Cardiac septum (tissue), 1 donor: ENCODE data around the gene MPHOSPH6. TPM values are rescaled to one million over a fixed set of nuclear protein-coding genes. Genes with fewer than 3 reads are reported as not detected.
"Not testable (repeated sequence)": the region's sequence is repeated elsewhere in the genome, so short reads cannot be mapped to it uniquely, and the experiment has no call there.

Experiments used
- DNase-seq: peaks from one replicate; pipeline ENCODE4 v3.0.0-alpha.2; 2020; ENCODE audit warnings: low spot score
- intact Hi-C: fragments of 100-400 bp; cut with DNase I; formaldehyde crosslinking; loops from one replicate; pipeline ENCODE4 v1.14.0; 2022
- total RNA-seq: library from RNA; stranded (reverse); fragmentation: NEBNext Ultra II Directional; extraction: Animal tissue kit (Norgen Biotek cat#: 25700); gene quantifications from one replicate; pipeline ENCODE4 v1.2.1, GENCODE V29; 2021
- donor health status: DM: no; HTN: no; CAD: no.

Gene MPHOSPH6
- total RNA-seq, 1 donor from 2014 or later = 10.2 TPM

GRCh38 chr16:82135844-82136243 lies 34.2 kb downstream of the MPHOSPH6 start:
- intact Hi-C loops = no loop called here
- no peak for DNase-seq

DNA sequence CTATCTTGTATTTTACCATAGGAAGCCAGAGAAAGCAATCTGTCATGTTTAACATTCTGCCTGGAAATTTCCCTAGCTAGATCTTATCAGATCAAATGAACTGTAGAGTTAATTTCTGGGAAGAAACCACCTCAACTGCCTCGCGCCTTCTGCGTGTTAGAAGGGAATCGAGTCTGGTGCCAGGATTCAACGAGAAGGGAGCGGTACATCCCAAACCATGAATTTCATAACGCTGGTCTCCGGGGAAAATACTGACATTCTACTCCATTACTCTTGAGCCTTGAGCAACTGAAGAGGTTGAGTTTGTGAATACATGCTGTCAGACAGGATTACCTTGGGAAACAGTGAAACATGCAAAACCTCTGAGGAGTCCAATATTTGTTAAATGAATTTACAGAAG lies 35.2 kb downstream of the MPHOSPH6 start:
- intact Hi-C loops = no loop called here
- DNase-seq = no peak

- DNase-seq = no peak
- intact Hi-C loops = no loop called here
Observed at GRCh38 chr16:82133798-82134197, 36.2 kb downstream of the MPHOSPH6 start.

DNA sequence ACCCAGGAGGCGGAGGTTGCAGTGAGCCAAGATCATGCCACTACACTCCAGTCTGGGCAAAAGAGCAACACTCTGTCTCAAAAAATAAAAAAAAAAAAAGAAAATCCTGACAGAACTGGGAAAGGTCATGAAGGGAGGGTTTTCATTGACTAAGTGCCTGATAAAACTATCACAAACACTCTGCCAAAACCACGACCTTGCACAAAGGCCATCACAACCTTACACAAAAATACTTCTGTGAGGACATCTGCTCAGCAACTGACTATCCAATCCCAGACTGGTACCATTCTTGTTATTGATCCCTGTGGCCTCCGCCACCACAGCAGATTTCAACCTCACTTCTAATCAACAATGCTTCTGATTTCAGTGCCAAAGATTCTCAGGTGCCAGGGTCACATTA lies 40.1 kb downstream of the MPHOSPH6 start:
- intact Hi-C loops = no loop called here
- no peak for DNase-seq

DNA sequence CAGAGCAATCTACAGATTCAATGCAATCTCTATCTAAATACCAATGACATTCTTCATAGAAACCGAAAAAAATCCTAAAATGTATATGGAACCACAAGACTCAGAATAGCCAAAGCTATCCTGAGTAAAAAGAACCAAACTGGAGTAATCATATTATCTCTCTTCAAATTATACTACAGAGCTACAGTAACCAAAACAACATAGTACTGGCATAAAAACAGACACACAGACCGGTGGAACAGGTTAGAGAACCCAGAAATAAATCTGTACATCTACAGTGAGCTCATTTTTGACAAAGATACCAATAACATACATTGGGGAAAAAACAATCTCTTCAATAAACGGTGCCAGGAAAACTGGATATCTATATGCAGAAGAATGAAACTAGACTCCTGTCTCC lies 45.4 kb downstream of the MPHOSPH6 start:
- no peak for DNase-seq
- intact Hi-C loops = no loop called here

DNA sequence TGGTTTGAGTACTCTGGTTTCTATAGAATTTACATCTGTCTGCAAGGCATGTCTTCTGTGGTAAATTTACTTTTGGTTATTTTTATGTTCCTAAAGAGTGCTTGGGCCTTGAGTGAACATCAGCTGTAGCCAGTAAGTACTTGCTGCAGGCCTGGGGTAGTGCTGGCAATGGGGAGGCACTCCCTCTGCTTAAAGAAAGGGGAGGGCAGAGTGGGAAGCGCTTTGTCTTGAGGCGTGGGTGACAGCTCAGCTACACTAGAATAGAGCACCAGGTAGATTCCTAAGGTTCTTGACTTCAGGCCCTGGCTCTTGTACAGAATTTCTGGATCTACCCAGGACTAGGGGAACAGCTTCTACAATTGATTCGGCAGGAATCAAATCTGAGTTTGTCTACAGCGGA lies 50.6 kb downstream of the MPHOSPH6 start:
- no peak for DNase-seq
- intact Hi-C loops = no loop called here

- intact Hi-C loops = no loop called here
- no peak for DNase-seq
Observed at GRCh38 chr16:82118749-82119148, 51.3 kb downstream of the MPHOSPH6 start.

DNA sequence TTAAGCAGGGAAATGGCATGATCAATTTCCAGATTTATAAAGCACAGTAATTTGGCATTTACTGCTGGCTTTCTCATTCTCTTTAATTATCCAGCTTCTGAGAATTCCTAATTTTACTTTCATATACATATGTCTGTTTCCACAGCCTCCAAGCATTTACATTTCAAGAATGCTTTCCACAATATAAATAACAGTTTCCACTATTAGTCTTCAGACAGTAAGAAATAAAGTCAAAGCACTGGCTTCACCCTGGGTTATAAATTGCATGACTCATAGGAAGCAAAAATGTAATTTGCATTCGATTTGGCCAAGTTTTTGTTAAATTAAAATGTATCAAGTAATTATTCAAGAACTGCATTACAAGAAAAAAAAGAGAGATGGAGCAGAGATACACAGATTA lies 53.5 kb downstream of the MPHOSPH6 start:
- intact Hi-C loops = no loop called here
- no peak for DNase-seq

DNA sequence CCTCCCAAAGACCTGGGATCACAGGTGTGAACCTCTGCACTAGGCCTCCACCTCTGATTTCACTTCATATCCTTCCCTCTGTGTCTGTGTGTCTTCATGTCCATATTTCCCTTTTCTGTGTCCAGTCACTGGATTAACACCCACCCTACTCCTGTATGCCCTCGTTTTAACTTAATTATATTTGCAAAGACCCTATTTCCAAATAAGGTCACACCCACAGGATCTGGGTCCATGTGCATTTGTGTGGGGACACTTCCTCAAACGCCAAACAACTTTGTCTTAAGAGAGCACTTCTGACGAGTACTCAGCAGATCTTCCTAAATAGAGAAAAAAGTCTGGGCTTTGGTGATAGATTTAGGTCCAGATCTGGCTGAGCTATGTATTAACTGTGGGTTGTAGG lies 56.3 kb downstream of the MPHOSPH6 start:
- DNase-seq = no peak
- intact Hi-C loops = no loop called here

DNA sequence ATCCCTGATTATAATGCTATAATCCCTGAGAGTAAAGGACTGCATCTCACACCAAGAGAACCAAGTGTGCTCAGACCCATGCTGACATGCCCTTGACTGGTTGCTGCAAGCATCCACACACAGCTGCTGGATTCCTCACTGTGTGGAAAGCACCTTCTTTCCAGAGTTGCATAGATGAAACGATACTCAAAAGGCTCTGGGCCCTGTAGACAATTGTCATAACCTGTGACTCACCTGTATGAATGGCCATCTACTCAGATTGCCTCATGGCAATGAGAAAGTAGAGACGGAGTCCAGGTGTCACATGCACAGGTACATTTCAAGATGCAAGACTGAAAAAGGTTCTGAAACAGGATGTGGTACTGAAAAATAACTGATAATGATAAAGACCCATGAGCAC lies 58.1 kb downstream of the MPHOSPH6 start:
- DNase-seq = no peak
- intact Hi-C loops = no loop called here

DNA sequence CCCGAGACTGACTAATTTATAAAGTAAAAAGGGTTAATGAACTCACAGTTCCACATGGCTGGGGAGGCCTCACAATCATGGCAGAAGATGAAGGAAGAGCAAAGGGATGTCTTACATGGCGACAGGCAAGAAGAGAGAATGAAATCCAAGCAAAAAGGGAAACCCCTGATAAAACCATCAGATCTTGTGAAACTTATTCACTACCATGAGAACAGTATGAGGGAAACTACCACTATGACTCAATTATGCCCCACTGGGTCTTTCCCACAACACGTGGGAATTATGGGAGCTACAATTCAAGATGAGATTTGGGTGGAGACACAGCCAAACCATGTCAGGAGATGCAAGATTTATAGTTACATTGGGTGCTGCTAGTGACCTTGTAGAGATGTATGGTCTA lies 60.8 kb downstream of the MPHOSPH6 start:
- DNase-seq, intact Hi-C loops: not testable (repeated sequence)

DNA sequence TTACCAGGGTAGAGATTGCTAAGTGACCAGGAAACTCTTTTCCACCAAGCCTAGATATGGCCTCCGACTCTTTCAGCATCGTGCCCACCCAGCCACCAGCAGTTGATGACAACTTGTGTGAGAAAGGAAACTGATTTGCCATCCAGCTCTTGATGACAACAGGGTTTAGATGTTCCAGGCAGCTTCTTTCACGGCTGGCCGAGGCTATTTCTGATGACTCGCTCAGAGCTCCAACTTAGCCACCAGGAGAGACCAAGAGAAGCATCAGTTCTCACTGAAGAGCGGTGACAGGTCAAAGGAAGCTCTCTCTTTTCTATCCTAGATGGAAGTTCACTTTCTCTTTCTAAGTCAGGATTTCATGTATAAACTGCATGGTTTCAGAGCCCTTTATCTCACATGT lies 61.2 kb downstream of the MPHOSPH6 start:
- intact Hi-C loops = no loop called here
- DNase-seq = no peak

- intact Hi-C loops = no loop called here
Observed at GRCh38 chr16:82108100-82108499, 61.9 kb downstream of the MPHOSPH6 start.

DNA sequence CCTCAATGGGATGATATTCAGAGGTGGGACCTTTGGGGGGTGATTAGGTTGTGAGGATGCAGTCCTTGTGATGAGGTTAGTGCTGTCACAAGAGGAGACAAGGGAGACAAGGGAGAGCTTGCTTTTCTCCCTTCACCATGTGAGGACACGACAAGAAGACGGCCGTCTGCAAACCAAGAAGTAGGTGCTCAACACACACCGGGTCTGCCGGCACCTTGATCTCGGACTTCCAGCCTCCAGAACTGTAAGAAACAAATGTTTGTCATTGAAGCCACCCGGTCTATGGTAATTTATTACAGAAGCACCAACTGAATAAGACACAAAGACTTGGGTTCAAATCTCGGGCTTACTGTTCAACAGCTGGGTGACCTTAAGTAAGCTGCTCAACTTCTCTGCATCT lies 64.9 kb downstream of the MPHOSPH6 start:
- intact Hi-C loops = no loop called here
- DNase-seq = no peak

More at GRCh38 chr16:82108100-82108499, 61.9 kb downstream of the MPHOSPH6 start:
- no peak for DNase-seq

Other genes with a start within 250 kb of the MPHOSPH6 start
- gene SDR42E1, start 158.8 kb downstream of the MPHOSPH6 start, total RNA-seq = 0.22 TPM
- not detected for gene HSD17B2, start 135.0 kb downstream of the MPHOSPH6 start, total RNA-seq